ENCODE data around the gene GNB5. TPM values are rescaled to one million over a fixed set of nuclear protein-coding genes. Genes with fewer than 3 reads are reported as not detected.

Gene GNB5
- total RNA-seq, 1 donor from 2014 or later: 22.3 TPM

GRCh38 chr15:52150871-52151270 lies 40.3 kb downstream of the GNB5 start:
- Mint-ChIP-seq H3K9me3 (no peaks in the 10 kb centered on the region), H3K36me3 (peaks cover 9% of the 10 kb centered on the region), H3K27me3 (ENCODE audit: low read depth) (no peaks in the 10 kb centered on the region), H3K4me3 (no peak overlapping the region), H3K27ac (no peak overlapping the region), H3K4me1 (no peaks in the 10 kb centered on the region)
- no peak for DNase-seq (ENCODE audit: low spot score in 2 of 2, unreplicated experiment in 2 of 2)
- TF ChIP-seq CTCF (IDR thresholded peaks at IDR 0.05; ENCODE audit: unreplicated experiment): no peak

GRCh38 chr15:52150043-52150825 lies 41.0 kb downstream of the GNB5 start:
- Mint-ChIP-seq H3K27me3 (ENCODE audit: low read depth) (no peaks in the 10 kb centered on the region), H3K4me3 (no peak overlapping the region), H3K9me3 (no peaks in the 10 kb centered on the region), H3K27ac (no peak overlapping the region), H3K4me1 (no peaks in the 10 kb centered on the region), H3K36me3 (peaks cover 11% of the 10 kb centered on the region)
- no peak for TF ChIP-seq CTCF (IDR thresholded peaks at IDR 0.05; ENCODE audit: unreplicated experiment)
- no peak for DNase-seq (ENCODE audit: low spot score in 2 of 2, unreplicated experiment in 2 of 2)

- no peak for TF ChIP-seq CTCF (IDR thresholded peaks at IDR 0.05; ENCODE audit: unreplicated experiment)
- H3K27me3 Mint-ChIP-seq (ENCODE audit: low read depth): no peaks in the 10 kb centered on the region
- H3K4me3 Mint-ChIP-seq: no peak overlapping the region
- H3K27ac Mint-ChIP-seq: no peak overlapping the region
- no peaks in the 10 kb centered on the region for H3K9me3 Mint-ChIP-seq
- no peak for DNase-seq (ENCODE audit: low spot score in 2 of 2, unreplicated experiment in 2 of 2)
- peaks cover 6% of the 10 kb centered on the region for H3K4me1 Mint-ChIP-seq
- peaks cover 11% of the 10 kb centered on the region for H3K36me3 Mint-ChIP-seq
These were observed 42.8 kb downstream of the GNB5 start for GRCh38 chr15:52148403-52148802.

GRCh38 chr15:52146776-52147175 lies 44.4 kb downstream of the GNB5 start:
- Mint-ChIP-seq H3K4me1 (peaks cover 6% of the 10 kb centered on the region), H3K27me3 (ENCODE audit: low read depth) (no peaks in the 10 kb centered on the region), H3K27ac (no peak overlapping the region), H3K36me3 (peaks cover 11% of the 10 kb centered on the region), H3K4me3 (no peak overlapping the region), H3K9me3 (no peaks in the 10 kb centered on the region)
- no peak for TF ChIP-seq CTCF (IDR thresholded peaks at IDR 0.05; ENCODE audit: unreplicated experiment)
- DNase-seq (ENCODE audit: low spot score in 2 of 2, unreplicated experiment in 2 of 2): no peak

GRCh38 chr15:52146261-52146660 lies 44.9 kb downstream of the GNB5 start:
- no peak for TF ChIP-seq CTCF (IDR thresholded peaks at IDR 0.05; ENCODE audit: unreplicated experiment)
- Mint-ChIP-seq H3K27ac (no peak overlapping the region), H3K27me3 (ENCODE audit: low read depth) (no peaks in the 10 kb centered on the region), H3K4me1 (peaks cover 6% of the 10 kb centered on the region), H3K36me3 (peaks cover 11% of the 10 kb centered on the region), H3K9me3 (no peaks in the 10 kb centered on the region), H3K4me3 (no peak overlapping the region)
- no peak for DNase-seq (ENCODE audit: low spot score in 2 of 2, unreplicated experiment in 2 of 2)
